ENCODE measurements around the gene LIG3. TPM values are rescaled to one million over a fixed set of nuclear protein-coding genes. Genes with fewer than 3 reads are reported as not detected.

The LIG3 gene
- total and polyA plus RNA-seq, 2 experiments from 2014 or later: 16.4 to 119 TPM

DNA sequence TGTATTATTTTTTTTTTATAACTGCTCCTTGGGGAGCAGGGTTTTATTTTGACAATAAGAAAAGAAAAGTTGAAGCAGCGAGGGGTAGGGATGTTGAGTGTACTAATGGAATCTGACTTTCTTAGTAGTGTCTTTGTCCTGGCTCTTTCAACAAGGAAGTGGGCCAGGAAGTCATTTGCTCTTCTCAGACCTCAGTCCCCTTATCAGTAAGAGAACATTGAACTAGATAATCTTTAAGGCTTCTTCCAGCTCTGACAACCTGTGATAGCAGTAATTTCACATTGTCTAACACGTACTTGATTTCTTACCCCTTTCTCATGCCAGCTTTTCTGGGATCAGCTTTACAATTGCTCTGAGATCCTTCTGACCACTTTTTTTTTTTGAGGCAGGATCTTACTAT lies 8.3 kb downstream of the LIG3 start:
- Mint-ChIP-seq H3K27ac (no peak overlapping the region), H3K4me3 (no peak overlapping the region), H3K4me1 (no peaks in the 10 kb centered on the region; the same call in 2 of the 3 replicates), H3K9me3 (no peaks in the 10 kb centered on the region), H3K36me3 (ENCODE audit: low read depth) (peaks cover 96% of the 10 kb centered on the region), H3K27me3 (ENCODE audit: insufficient read depth, low read depth, poor library complexity) (no peaks in the 10 kb centered on the region)
- no peak for DNase-seq (ENCODE audit: low spot score)
- Histone ChIP-seq H2AFZ (no peak overlapping the region), H3K27me3 (ENCODE audit: insufficient read depth) (no peaks in the 10 kb centered on the region), H3K9me2 (ENCODE audit: insufficient read depth) (no peaks in the 10 kb centered on the region), H3K36me3 (ENCODE audit: insufficient read depth) (peaks cover 75% of the 10 kb centered on the region), H3F3A (replicated peaks; ENCODE audit: low read depth) (no peaks in the 10 kb centered on the region), H3K79me2 (replicated peaks; ENCODE audit: insufficient read depth) (peaks cover 40% of the 10 kb centered on the region), H3K4me1 (ENCODE audit: insufficient read depth) (no peaks in the 10 kb centered on the region), H3K4me2 (no peak overlapping the region), H3K4me3 (no peak overlapping the region), H3K27ac (ENCODE audit: low read depth) (no peak overlapping the region), H4K20me1 (replicated peaks; ENCODE audit: insufficient read depth) (peaks cover 36% of the 10 kb centered on the region)
- TF ChIP-seq, protein P1, sequence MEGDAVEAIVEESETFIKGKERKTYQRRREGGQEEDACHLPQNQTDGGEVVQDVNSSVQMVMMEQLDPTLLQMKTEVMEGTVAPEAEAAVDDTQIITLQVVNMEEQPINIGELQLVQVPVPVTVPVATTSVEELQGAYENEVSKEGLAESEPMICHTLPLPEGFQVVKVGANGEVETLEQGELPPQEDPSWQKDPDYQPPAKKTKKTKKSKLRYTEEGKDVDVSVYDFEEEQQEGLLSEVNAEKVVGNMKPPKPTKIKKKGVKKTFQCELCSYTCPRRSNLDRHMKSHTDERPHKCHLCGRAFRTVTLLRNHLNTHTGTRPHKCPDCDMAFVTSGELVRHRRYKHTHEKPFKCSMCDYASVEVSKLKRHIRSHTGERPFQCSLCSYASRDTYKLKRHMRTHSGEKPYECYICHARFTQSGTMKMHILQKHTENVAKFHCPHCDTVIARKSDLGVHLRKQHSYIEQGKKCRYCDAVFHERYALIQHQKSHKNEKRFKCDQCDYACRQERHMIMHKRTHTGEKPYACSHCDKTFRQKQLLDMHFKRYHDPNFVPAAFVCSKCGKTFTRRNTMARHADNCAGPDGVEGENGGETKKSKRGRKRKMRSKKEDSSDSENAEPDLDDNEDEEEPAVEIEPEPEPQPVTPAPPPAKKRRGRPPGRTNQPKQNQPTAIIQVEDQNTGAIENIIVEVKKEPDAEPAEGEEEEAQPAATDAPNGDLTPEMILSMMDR (conservative IDR thresholded peaks at IDR 0.05; ENCODE audit: low read depth in 2 of 2): no peak
- no peak for TF ChIP-seq NANOG (IDR thresholded peaks at IDR 0.05; ENCODE audit: borderline replicate concordance)
- TF ChIP-seq, protein P2, sequence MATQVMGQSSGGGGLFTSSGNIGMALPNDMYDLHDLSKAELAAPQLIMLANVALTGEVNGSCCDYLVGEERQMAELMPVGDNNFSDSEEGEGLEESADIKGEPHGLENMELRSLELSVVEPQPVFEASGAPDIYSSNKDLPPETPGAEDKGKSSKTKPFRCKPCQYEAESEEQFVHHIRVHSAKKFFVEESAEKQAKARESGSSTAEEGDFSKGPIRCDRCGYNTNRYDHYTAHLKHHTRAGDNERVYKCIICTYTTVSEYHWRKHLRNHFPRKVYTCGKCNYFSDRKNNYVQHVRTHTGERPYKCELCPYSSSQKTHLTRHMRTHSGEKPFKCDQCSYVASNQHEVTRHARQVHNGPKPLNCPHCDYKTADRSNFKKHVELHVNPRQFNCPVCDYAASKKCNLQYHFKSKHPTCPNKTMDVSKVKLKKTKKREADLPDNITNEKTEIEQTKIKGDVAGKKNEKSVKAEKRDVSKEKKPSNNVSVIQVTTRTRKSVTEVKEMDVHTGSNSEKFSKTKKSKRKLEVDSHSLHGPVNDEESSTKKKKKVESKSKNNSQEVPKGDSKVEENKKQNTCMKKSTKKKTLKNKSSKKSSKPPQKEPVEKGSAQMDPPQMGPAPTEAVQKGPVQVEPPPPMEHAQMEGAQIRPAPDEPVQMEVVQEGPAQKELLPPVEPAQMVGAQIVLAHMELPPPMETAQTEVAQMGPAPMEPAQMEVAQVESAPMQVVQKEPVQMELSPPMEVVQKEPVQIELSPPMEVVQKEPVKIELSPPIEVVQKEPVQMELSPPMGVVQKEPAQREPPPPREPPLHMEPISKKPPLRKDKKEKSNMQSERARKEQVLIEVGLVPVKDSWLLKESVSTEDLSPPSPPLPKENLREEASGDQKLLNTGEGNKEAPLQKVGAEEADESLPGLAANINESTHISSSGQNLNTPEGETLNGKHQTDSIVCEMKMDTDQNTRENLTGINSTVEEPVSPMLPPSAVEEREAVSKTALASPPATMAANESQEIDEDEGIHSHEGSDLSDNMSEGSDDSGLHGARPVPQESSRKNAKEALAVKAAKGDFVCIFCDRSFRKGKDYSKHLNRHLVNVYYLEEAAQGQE (IDR thresholded peaks at IDR 0.05; ENCODE audit: unreplicated experiment): no peak
- no peak for TF ChIP-seq STAT1 (IDR thresholded peaks at IDR 0.05; ENCODE audit: unreplicated experiment)
- TF ChIP-seq, protein P3, sequence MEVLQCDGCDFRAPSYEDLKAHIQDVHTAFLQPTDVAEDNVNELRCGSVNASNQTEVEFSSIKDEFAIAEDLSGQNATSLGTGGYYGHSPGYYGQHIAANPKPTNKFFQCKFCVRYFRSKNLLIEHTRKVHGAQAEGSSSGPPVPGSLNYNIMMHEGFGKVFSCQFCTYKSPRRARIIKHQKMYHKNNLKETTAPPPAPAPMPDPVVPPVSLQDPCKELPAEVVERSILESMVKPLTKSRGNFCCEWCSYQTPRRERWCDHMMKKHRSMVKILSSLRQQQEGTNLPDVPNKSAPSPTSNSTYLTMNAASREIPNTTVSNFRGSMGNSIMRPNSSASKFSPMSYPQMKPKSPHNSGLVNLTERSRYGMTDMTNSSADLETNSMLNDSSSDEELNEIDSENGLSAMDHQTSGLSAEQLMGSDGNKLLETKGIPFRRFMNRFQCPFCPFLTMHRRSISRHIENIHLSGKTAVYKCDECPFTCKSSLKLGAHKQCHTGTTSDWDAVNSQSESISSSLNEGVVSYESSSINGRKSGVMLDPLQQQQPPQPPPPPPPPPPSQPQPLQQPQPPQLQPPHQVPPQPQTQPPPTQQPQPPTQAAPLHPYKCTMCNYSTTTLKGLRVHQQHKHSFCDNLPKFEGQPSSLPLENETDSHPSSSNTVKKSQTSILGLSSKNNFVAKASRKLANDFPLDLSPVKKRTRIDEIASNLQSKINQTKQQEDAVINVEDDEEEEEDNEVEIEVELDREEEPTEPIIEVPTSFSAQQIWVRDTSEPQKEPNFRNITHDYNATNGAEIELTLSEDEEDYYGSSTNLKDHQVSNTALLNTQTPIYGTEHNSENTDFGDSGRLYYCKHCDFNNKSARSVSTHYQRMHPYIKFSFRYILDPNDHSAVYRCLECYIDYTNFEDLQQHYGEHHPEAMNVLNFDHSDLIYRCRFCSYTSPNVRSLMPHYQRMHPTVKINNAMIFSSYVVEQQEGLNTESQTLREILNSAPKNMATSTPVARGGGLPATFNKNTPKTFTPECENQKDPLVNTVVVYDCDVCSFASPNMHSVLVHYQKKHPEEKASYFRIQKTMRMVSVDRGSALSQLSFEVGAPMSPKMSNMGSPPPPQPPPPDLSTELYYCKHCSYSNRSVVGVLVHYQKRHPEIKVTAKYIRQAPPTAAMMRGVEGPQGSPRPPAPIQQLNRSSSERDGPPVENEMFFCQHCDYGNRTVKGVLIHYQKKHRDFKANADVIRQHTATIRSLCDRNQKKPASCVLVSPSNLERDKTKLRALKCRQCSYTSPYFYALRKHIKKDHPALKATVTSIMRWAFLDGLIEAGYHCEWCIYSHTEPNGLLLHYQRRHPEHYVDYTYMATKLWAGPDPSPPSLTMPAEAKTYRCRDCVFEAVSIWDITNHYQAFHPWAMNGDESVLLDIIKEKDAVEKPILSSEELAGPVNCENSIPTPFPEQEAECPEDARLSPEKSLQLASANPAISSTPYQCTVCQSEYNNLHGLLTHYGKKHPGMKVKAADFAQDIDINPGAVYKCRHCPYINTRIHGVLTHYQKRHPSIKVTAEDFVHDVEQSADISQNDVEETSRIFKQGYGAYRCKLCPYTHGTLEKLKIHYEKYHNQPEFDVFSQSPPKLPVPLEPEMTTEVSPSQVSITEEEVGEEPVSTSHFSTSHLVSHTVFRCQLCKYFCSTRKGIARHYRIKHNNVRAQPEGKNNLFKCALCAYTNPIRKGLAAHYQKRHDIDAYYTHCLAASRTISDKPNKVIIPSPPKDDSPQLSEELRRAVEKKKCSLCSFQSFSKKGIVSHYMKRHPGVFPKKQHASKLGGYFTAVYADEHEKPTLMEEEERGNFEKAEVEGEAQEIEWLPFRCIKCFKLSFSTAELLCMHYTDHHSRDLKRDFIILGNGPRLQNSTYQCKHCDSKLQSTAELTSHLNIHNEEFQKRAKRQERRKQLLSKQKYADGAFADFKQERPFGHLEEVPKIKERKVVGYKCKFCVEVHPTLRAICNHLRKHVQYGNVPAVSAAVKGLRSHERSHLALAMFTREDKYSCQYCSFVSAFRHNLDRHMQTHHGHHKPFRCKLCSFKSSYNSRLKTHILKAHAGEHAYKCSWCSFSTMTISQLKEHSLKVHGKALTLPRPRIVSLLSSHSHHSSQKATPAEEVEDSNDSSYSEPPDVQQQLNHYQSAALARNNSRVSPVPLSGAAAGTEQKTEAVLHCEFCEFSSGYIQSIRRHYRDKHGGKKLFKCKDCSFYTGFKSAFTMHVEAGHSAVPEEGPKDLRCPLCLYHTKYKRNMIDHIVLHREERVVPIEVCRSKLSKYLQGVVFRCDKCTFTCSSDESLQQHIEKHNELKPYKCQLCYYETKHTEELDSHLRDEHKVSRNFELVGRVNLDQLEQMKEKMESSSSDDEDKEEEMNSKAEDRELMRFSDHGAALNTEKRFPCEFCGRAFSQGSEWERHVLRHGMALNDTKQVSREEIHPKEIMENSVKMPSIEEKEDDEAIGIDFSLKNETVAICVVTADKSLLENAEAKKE (CRISPR knock-in tag; IDR thresholded peaks at IDR 0.05): no peak
- TF ChIP-seq EZH2 (IDR thresholded peaks at IDR 0.05; ENCODE audit: low read depth, unreplicated experiment): no peak
- no peak for TF ChIP-seq ZNF114 (CRISPR knock-in tag; IDR thresholded peaks at IDR 0.05)
- TF ChIP-seq ZNF331 (CRISPR knock-in tag; IDR thresholded peaks at IDR 0.05; ENCODE audit: low read depth): no peak
- no peak for TF ChIP-seq POLR2AphosphoS5 (IDR thresholded peaks at IDR 0.05; ENCODE audit: low read depth)
- TF ChIP-seq, protein P4, sequence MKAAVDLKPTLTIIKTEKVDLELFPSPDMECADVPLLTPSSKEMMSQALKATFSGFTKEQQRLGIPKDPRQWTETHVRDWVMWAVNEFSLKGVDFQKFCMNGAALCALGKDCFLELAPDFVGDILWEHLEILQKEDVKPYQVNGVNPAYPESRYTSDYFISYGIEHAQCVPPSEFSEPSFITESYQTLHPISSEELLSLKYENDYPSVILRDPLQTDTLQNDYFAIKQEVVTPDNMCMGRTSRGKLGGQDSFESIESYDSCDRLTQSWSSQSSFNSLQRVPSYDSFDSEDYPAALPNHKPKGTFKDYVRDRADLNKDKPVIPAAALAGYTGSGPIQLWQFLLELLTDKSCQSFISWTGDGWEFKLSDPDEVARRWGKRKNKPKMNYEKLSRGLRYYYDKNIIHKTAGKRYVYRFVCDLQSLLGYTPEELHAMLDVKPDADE (IDR thresholded peaks at IDR 0.05): no peak
- no peak for TF ChIP-seq JUNB (IDR thresholded peaks at IDR 0.05; ENCODE audit: unreplicated experiment)
- TF ChIP-seq CREB1 (CRISPR knock-in tag; IDR thresholded peaks at IDR 0.05; ENCODE audit: low read depth): no peak
- TF ChIP-seq EZH2phosphoT487 (IDR thresholded peaks at IDR 0.05; ENCODE audit: unreplicated experiment): no peak
- no peak for ATAC-seq
